ENCODE results near the gene CDX1.

The CDX1 gene

GRCh38 chr5:150142185-150142958 lies 24.2 kb upstream of the CDX1 start:
- peak overlapping the region; percentile 81 for H3K4me3 ChIP-seq
- no peak for TF ChIP-seq CTCF (IDR thresholded peaks at IDR 0.05)
- H3K27ac ChIP-seq, result peak overlapping the region; percentile 96 to 98
- DNase-seq (ENCODE audit: low spot score), result no peak

- H3K27ac ChIP-seq, result peak overlapping the region; percentile 96 to 98
- no peak for TF ChIP-seq CTCF (IDR thresholded peaks at IDR 0.05)
- no peak for DNase-seq (ENCODE audit: low spot score)
- H3K4me3 ChIP-seq, result peak overlapping the region; percentile 81
Measured at GRCh38 chr5:150142959-150143349, 23.6 kb upstream of the CDX1 start.

- Histone ChIP-seq H3K4me3 (peak overlapping the region; percentile 81), H3K27ac (peak overlapping the region; percentile 96 to 98)
- no peak for TF ChIP-seq CTCF (IDR thresholded peaks at IDR 0.05)
- DNase-seq (ENCODE audit: low spot score), result peak; percentile 96
Measured at GRCh38 chr5:150143350-150144245, 23.0 kb upstream of the CDX1 start.

GRCh38 chr5:150144246-150144801 lies 22.3 kb upstream of the CDX1 start:
- no peak for TF ChIP-seq CTCF (IDR thresholded peaks at IDR 0.05)
- H3K4me3 ChIP-seq, result peak overlapping the region; percentile 81
- H3K27ac ChIP-seq, result peak overlapping the region; percentile 96 to 98
- DNase-seq (ENCODE audit: low spot score), result peak; percentile 90

- peak overlapping the region; percentile 81 for H3K4me3 ChIP-seq
Measured at GRCh38 chr5:150144879-150145278, 21.7 kb upstream of the CDX1 start.

GRCh38 chr5:150146235-150146634 lies 20.3 kb upstream of the CDX1 start:
- DNase-seq (ENCODE audit: low spot score), result no peak
- H3K27ac ChIP-seq, result peak overlapping the region; percentile 96 to 98
- H3K4me3 ChIP-seq, result peak overlapping the region; percentile 81

More at GRCh38 chr5:150144879-150145278, 21.7 kb upstream of the CDX1 start:
- H3K27ac ChIP-seq, result peak overlapping the region; percentile 96 to 98
- no peak for DNase-seq (ENCODE audit: low spot score)
- no peak for TF ChIP-seq CTCF (IDR thresholded peaks at IDR 0.05)

More at GRCh38 chr5:150146235-150146634, 20.3 kb upstream of the CDX1 start:
- no peak for TF ChIP-seq CTCF (IDR thresholded peaks at IDR 0.05)
